Colonic mucosa (tissue), 4 donors: Measurements from ENCODE around the gene RRAD. TPM values are rescaled to one million over a fixed set of nuclear protein-coding genes. Genes with fewer than 3 reads are reported as not detected.
A peak's percentile ranks its signal among the peaks of the same experiment; 100 is the strongest.

Source experiments
- DNase-seq: peaks from one replicate; pipeline ENCODE4 v3.0.0-alpha.2; 2020
- H3K27ac ChIP-seq: fragments of 200-600 bp; one replicate; pipeline ENCODE4 v1.8.0; 2021
- H3K27me3 ChIP-seq: fragments of 200-600 bp; one replicate; pipeline ENCODE4 v1.8.0; 2021
- H3K36me3 ChIP-seq: fragments of 200-600 bp; one replicate; pipeline ENCODE4 v1.8.0; 2021
- H3K4me1 ChIP-seq: fragments of 200-600 bp; one replicate; pipeline ENCODE4 v1.8.0; 2021; ENCODE audit warnings: mild to moderate bottlenecking
- H3K4me3 ChIP-seq: fragments of 200-600 bp; one replicate; pipeline ENCODE4 v1.8.0; 2021
- H3K9ac ChIP-seq, 2 donors: one replicate each; pipeline ENCODE4 v1.7.0; 2013; ENCODE audit warnings: control low read depth in 2 of 2, low read depth in 2 of 2, low read length in 2 of 2
- H3K9me3 ChIP-seq: fragments of 200-600 bp; one replicate; pipeline ENCODE4 v1.8.0; 2021
- intact Hi-C: fragments of 100-400 bp; cut with DNase I; formaldehyde crosslinking; loops from one replicate; pipeline ENCODE4 v1.14.1; 2022
- total RNA-seq, 2 donors: library from RNA; stranded (reverse); fragmentation: NEBNext Ultra II Directional in 1 of 2; extraction: Animal tissue kit (Norgen Biotek cat#: 25700) in 1 of 2; gene quantifications; one replicate each; pipeline ENCODE4 v1.2.1, GENCODE V29; 2021
- TF ChIP-seq, protein P1 (sequence below): fragments of 200-600 bp; IDR thresholded peaks from one replicate; pipeline ENCODE4 v1.8.0; 2022; ENCODE audit warnings: antibody characterized with exemption, mild to moderate bottlenecking
- donor health status: healthy.
- donor health status: DM: no; HTN: no; CAD: no.
- donor health status: DM: no; HTN: no; CAD: no.

Gene RRAD
- total RNA-seq, 2 donors from 2014 or later: 1.4 to 4.0 TPM

DNA sequence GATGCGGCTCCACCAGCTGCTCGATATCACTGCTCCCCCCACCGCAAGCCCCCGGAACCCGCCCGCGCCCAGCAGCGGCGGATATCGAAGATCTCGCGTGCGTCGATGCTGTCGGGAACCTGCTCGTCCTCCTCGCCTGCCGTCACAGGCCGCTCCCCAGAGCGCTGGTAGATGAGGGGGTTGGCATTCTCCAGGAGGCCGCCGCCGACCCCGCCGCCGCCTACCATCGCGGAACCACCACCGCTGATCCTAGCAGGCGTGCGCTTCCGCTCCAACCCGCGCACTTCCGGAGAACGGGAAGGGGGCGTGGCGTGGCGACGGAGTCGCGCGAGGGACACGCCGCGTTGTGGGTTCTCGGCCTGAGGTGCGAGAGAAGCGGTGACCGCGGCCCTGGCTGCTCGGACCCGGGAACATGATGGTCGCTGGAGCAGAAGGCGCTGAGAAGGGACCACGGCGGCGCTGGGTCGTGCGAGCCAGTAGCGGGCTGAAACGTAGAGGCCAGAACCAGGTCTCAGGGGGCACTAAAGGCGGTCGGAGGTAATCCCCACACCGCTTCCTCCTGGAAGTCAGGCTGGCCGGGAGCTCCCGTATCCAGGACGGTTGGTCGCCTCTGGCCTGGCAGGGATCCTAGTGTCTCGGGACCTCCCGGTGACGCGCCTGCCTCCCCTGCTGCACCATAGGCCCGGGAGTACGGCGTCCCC, 9.0 kb upstream of the RRAD start, which contains the start of gene CIAO2B:
TSS of gene CIAO2B (minus strand) at position 265 of the 701 bp plus-strand sequence. CDS start at position 227, 38 bp downstream.
- peak within 1 kb of the TSS; percentile 97 to 99 for H3K9ac ChIP-seq
- peak within 1 kb of the TSS; percentile 86 for H3K27ac ChIP-seq
- peak; percentile 92 for DNase-seq
- no peaks in the 10 kb centered on the region for H3K9me3 ChIP-seq
- H3K4me3 ChIP-seq: peak within 1 kb of the TSS; percentile 94
- no peaks in the 10 kb centered on the region for H3K36me3 ChIP-seq
- H3K27me3 ChIP-seq: no peaks in the 10 kb centered on the region
- TF ChIP-seq, protein P1, sequence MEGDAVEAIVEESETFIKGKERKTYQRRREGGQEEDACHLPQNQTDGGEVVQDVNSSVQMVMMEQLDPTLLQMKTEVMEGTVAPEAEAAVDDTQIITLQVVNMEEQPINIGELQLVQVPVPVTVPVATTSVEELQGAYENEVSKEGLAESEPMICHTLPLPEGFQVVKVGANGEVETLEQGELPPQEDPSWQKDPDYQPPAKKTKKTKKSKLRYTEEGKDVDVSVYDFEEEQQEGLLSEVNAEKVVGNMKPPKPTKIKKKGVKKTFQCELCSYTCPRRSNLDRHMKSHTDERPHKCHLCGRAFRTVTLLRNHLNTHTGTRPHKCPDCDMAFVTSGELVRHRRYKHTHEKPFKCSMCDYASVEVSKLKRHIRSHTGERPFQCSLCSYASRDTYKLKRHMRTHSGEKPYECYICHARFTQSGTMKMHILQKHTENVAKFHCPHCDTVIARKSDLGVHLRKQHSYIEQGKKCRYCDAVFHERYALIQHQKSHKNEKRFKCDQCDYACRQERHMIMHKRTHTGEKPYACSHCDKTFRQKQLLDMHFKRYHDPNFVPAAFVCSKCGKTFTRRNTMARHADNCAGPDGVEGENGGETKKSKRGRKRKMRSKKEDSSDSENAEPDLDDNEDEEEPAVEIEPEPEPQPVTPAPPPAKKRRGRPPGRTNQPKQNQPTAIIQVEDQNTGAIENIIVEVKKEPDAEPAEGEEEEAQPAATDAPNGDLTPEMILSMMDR: no peak
- peaks cover 20% of the 10 kb centered on the region for H3K4me1 ChIP-seq
- intact Hi-C loops: loop anchor here (5.0 kb wide), 1 partner anchor 37 kb away; no protein-coding TSS in a partner anchor

DNA sequence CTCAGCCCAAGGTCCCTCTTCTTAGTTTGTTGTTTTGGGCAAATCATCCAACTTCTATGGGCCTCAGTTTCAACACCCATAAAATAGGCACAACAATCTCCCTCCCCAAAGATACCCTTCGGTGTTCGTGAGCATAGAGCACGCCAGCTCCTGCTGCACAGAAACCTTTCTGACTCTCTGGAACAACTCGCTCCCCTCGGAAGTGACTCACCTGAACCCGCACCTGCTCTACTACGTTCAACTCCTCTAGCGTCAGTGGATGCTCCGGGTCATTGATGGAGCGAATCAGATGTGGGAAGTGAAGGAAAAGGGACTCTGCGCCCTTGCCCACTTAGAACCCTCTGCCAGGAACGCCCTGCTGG, 8.4 kb upstream of the RRAD start:
- peak overlapping the region; percentile 94 for H3K4me3 ChIP-seq
- H3K36me3 ChIP-seq: no peaks in the 10 kb centered on the region
- H3K9me3 ChIP-seq: no peaks in the 10 kb centered on the region
- no peaks in the 10 kb centered on the region for H3K27me3 ChIP-seq
- TF ChIP-seq, protein P1: no peak
- DNase-seq: no peak
- H3K4me1 ChIP-seq: peaks cover 20% of the 10 kb centered on the region
- intact Hi-C loops: loop anchor here (5.0 kb wide), 1 partner anchor 36 kb away; no protein-coding TSS in a partner anchor
- peak overlapping the region; percentile 97 to 99 for H3K9ac ChIP-seq
- H3K27ac ChIP-seq: peak overlapping the region; percentile 86

DNA sequence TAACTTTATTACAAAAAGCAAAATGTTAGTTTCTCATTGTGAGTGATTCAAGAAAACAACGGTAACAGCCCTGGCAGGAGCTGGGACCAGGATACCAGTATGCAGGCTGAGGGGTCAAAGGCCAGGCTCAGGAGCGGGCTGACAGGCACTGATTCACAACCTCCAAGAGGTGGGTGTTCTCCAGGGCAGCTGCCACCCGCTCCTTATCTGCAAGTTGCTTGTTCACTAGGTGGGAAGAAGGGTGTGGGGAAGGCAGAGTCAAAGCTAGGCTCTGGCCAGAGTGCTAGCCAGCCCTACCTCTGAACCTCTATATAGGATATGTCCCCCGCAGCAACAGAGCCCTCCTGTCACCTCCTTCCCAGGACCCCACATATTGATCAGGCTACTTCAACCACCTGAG, 6.7 kb upstream of the RRAD start:
- Histone ChIP-seq H3K4me1 (peaks cover 13% of the 10 kb centered on the region), H3K9ac (no peak overlapping the region), H3K9me3 (no peaks in the 10 kb centered on the region), H3K36me3 (no peaks in the 10 kb centered on the region), H3K27ac (no peak overlapping the region), H3K27me3 (no peaks in the 10 kb centered on the region), H3K4me3 (no peak overlapping the region)
- DNase-seq: no peak
- TF ChIP-seq, protein P1: no peak
- intact Hi-C loops: loop anchor here (5.0 kb wide), 1 partner anchor 35 kb away; no protein-coding TSS in a partner anchor

DNA sequence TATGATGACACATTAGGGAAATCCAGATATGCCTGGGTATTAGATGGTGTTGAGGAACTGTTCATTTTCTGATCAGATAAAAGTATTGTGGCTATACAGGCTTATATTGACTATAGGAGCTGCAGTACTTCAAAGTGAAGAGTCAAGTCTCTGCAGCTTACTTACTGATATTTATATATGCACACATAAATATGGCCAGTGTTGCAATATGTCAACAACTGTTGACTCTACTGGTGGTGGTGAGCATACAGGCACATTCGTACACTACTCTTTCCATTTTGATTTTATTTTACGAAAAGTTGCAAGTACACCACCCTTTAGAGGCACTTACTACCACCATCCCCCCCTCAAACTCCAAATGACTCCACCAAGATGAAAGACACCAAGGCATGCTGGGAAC, 6.3 kb upstream of the RRAD start:
- no peak for DNase-seq
- peak overlapping the region in 1 of 2 donors; percentile 2 for H3K9ac ChIP-seq
- no peak overlapping the region for H3K27ac ChIP-seq
- H3K9me3 ChIP-seq: no peaks in the 10 kb centered on the region
- no peaks in the 10 kb centered on the region for H3K27me3 ChIP-seq
- H3K4me3 ChIP-seq: no peak overlapping the region
- no peaks in the 10 kb centered on the region for H3K36me3 ChIP-seq
- TF ChIP-seq, protein P1: no peak
- peaks cover 12% of the 10 kb centered on the region for H3K4me1 ChIP-seq
- intact Hi-C loops: loop anchor here (5.0 kb wide), 1 partner anchor 34 kb away; no protein-coding TSS in a partner anchor

DNA sequence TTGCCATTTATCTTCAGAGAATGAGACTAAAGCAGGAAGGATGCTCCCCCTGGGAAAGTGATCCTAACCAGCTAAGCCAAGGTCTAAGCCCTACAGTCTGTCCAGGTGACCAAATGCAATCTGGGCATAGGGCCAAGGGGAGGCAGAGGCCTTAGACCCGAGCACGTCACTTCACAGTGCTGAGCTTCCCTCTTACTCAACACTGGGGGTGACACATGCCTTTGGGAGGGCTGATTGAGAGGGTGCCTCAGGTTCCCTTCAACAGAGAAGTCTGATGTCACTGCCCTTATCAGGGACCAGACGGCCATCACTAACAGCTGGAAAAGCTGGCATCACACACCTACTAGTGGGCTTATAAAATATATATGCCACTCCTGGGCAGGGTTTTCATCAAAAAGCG, 4.9 kb upstream of the RRAD start:
- H3K9me3 ChIP-seq: no peaks in the 10 kb centered on the region
- no peaks in the 10 kb centered on the region for H3K36me3 ChIP-seq
- intact Hi-C loops: loop anchor here (5.0 kb wide), 1 partner anchor 33 kb away; no protein-coding TSS in a partner anchor
- H3K27ac ChIP-seq: no peak overlapping the region
- H3K9ac ChIP-seq: no peak overlapping the region
- H3K27me3 ChIP-seq: peaks cover 6% of the 10 kb centered on the region
- peaks cover 12% of the 10 kb centered on the region for H3K4me1 ChIP-seq
- TF ChIP-seq, protein P1: no peak
- H3K4me3 ChIP-seq: no peak overlapping the region
- peak; percentile 56 for DNase-seq
